ENCODE results near the gene CCDC85C. TPM values are rescaled to one million over a fixed set of nuclear protein-coding genes. Genes with fewer than 3 reads are reported as not detected.

CCDC85C gene
- total RNA-seq, 1 donor from 2014 or later, result 82.2 TPM

- H3K27me3 Mint-ChIP-seq (ENCODE audit: low read depth), result no peaks in the 10 kb centered on the region
- no peak for TF ChIP-seq CTCF (IDR thresholded peaks at IDR 0.05; ENCODE audit: unreplicated experiment)
- no peak for DNase-seq (ENCODE audit: low spot score in 2 of 2, unreplicated experiment in 2 of 2)
- H3K4me1 Mint-ChIP-seq, result peaks cover 69% of the 10 kb centered on the region
- no peaks in the 10 kb centered on the region for H3K36me3 Mint-ChIP-seq
- H3K9me3 Mint-ChIP-seq, result no peaks in the 10 kb centered on the region
- no peak overlapping the region for H3K4me3 Mint-ChIP-seq
- H3K27ac Mint-ChIP-seq, result peak overlapping the region; percentile 59
These were observed 57.6 kb downstream of the CCDC85C start for GRCh38 chr14:99546234-99546879.

- H3K27me3 Mint-ChIP-seq (ENCODE audit: low read depth), result no peaks in the 10 kb centered on the region
- no peaks in the 10 kb centered on the region for H3K36me3 Mint-ChIP-seq
- no peaks in the 10 kb centered on the region for H3K9me3 Mint-ChIP-seq
- no peak overlapping the region for H3K4me3 Mint-ChIP-seq
- H3K27ac Mint-ChIP-seq, result peak overlapping the region; percentile 82
- TF ChIP-seq CTCF (IDR thresholded peaks at IDR 0.05; ENCODE audit: unreplicated experiment), result no peak
- H3K4me1 Mint-ChIP-seq, result peaks cover 70% of the 10 kb centered on the region
- DNase-seq (ENCODE audit: low spot score in 2 of 2, unreplicated experiment in 2 of 2), result no peak
These were observed 58.4 kb downstream of the CCDC85C start for GRCh38 chr14:99545586-99545985.

GRCh38 chr14:99544991-99545390 is 59.0 kb downstream of the CCDC85C start:
- Mint-ChIP-seq H3K27ac (peak overlapping the region; percentile 82), H3K36me3 (no peaks in the 10 kb centered on the region), H3K4me3 (no peak overlapping the region), H3K4me1 (peaks cover 69% of the 10 kb centered on the region), H3K9me3 (no peaks in the 10 kb centered on the region), H3K27me3 (ENCODE audit: low read depth) (no peaks in the 10 kb centered on the region)
- no peak for TF ChIP-seq CTCF (IDR thresholded peaks at IDR 0.05; ENCODE audit: unreplicated experiment)
- no peak for DNase-seq (ENCODE audit: low spot score in 2 of 2, unreplicated experiment in 2 of 2)

- Mint-ChIP-seq H3K27ac (no peak overlapping the region), H3K36me3 (no peaks in the 10 kb centered on the region), H3K27me3 (ENCODE audit: low read depth) (no peaks in the 10 kb centered on the region), H3K4me1 (peaks cover 63% of the 10 kb centered on the region), H3K4me3 (no peak overlapping the region), H3K9me3 (no peaks in the 10 kb centered on the region)
- DNase-seq (ENCODE audit: low spot score in 2 of 2, unreplicated experiment in 2 of 2), result no peak
- TF ChIP-seq CTCF (IDR thresholded peaks at IDR 0.05; ENCODE audit: unreplicated experiment), result no peak
These were observed 60.0 kb downstream of the CCDC85C start for GRCh38 chr14:99543985-99544384.

GRCh38 chr14:99543370-99543769 is 60.6 kb downstream of the CCDC85C start:
- Mint-ChIP-seq H3K4me3 (no peak overlapping the region), H3K9me3 (no peaks in the 10 kb centered on the region), H3K27ac (no peak overlapping the region), H3K27me3 (ENCODE audit: low read depth) (no peaks in the 10 kb centered on the region), H3K4me1 (peaks cover 62% of the 10 kb centered on the region), H3K36me3 (no peaks in the 10 kb centered on the region)
- no peak for TF ChIP-seq CTCF (IDR thresholded peaks at IDR 0.05; ENCODE audit: unreplicated experiment)
- DNase-seq (ENCODE audit: low spot score in 2 of 2, unreplicated experiment in 2 of 2), result no peak

GRCh38 chr14:99542566-99542965 is 61.4 kb downstream of the CCDC85C start:
- TF ChIP-seq CTCF (IDR thresholded peaks at IDR 0.05; ENCODE audit: unreplicated experiment), result no peak
- Mint-ChIP-seq H3K4me1 (peaks cover 64% of the 10 kb centered on the region), H3K27ac (no peak overlapping the region)

More at GRCh38 chr14:99542566-99542965, 61.4 kb downstream of the CCDC85C start:
- H3K4me3 Mint-ChIP-seq, result no peak overlapping the region
- no peaks in the 10 kb centered on the region for H3K36me3 Mint-ChIP-seq
- no peak for DNase-seq (ENCODE audit: low spot score in 2 of 2, unreplicated experiment in 2 of 2)
- no peaks in the 10 kb centered on the region for H3K27me3 Mint-ChIP-seq (ENCODE audit: low read depth)
- no peaks in the 10 kb centered on the region for H3K9me3 Mint-ChIP-seq

All from mesothelial cell of epicardium (in vitro differentiated cells).